Peyer's patch (tissue), 4 donors: ENCODE results near the gene ROBO1.

ENCODE experiments used
- CTCF ChIP-seq, 6 experiments: fragments of 450-650 bp in 4 of 6; fragments of 200-600 bp in 2 of 6; sonication (generic) in 1 of 6; IDR thresholded peaks; one replicate each; pipeline ENCODE4 v1.5.1; 2017 to 2019; ENCODE audit warnings: antibody characterized with exemption in 6 of 6, mild to moderate bottlenecking in 3 of 6, moderate library complexity in 1 of 6
- POLR2A ChIP-seq, 2 donors: fragments of 450-650 bp; IDR thresholded peaks; one replicate each; pipeline ENCODE4 v1.5.1; 2017; ENCODE audit warnings: antibody characterized with exemption in 2 of 2, mild to moderate bottlenecking in 2 of 2, moderate library complexity in 2 of 2

DNA sequence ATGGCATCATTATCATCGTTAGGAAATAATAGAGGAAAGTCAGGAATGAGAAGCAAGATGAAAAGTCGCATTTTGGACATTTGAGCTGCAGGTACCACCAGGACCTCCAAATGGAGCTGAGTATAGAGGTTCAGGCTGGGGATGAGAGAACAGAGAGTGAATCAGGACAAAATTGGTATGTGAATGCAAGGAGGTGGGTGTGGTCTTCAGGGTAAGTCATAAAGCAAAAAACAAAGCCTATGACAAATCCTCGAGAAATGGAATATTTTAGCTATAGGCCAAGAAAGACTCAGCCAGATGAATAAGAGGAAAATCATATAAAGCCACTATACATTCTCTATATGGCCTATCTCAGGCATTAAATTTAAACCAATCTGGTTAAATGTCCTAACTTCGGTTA, 841.3 kb downstream of the ROBO1 start:
- no peak for TF ChIP-seq CTCF (IDR thresholded peaks at IDR 0.05)
- no peak for TF ChIP-seq POLR2A (IDR thresholded peaks at IDR 0.05)
